Measurements from ENCODE around the gene MAD1L1.

Gene MAD1L1

GRCh38 chr7:1894906-1895663 lies 337.7 kb downstream of the MAD1L1 start:
- TF ChIP-seq ZC3H10 (CRISPR knock-in tag; IDR thresholded peaks at IDR 0.05), result no peak
- no peak for TF ChIP-seq TOX (CRISPR knock-in tag; IDR thresholded peaks at IDR 0.05; ENCODE audit: borderline replicate concordance)
- TF ChIP-seq CSRNP3 (CRISPR knock-in tag; IDR thresholded peaks at IDR 0.05), result no peak
- no peak for TF ChIP-seq BACH2 (CRISPR knock-in tag; IDR thresholded peaks at IDR 0.05; ENCODE audit: borderline replicate concordance)
- TF ChIP-seq PPARA (CRISPR knock-in tag; IDR thresholded peaks at IDR 0.05; ENCODE audit: borderline replicate concordance), result no peak
- no peak for TF ChIP-seq ZNF8 (CRISPR knock-in tag; IDR thresholded peaks at IDR 0.05)
- TF ChIP-seq OSR1 (CRISPR knock-in tag; IDR thresholded peaks at IDR 0.05), result no peak
- TF ChIP-seq CREB5 (CRISPR knock-in tag; IDR thresholded peaks at IDR 0.05; ENCODE audit: low read depth), result no peak
- TF ChIP-seq TCF4 (CRISPR knock-in tag; IDR thresholded peaks at IDR 0.05; ENCODE audit: borderline replicate concordance), result no peak
- TF ChIP-seq ISL1 (CRISPR knock-in tag; IDR thresholded peaks at IDR 0.05), result no peak
- no peak for TF ChIP-seq ZFP30 (CRISPR knock-in tag; IDR thresholded peaks at IDR 0.05)
- TF ChIP-seq ZNF565 (CRISPR knock-in tag; conservative IDR thresholded peaks at IDR 0.05; ENCODE audit: low read depth), result no peak
- no peak for TF ChIP-seq ARNTL (CRISPR knock-in tag; IDR thresholded peaks at IDR 0.05; ENCODE audit: borderline replicate concordance, low read depth)
- no peak for TF ChIP-seq SNAI2 (CRISPR knock-in tag; IDR thresholded peaks at IDR 0.05)
- no peak for TF ChIP-seq TSHZ2 (CRISPR knock-in tag; IDR thresholded peaks at IDR 0.05)
- TF ChIP-seq ZFP3 (CRISPR knock-in tag; IDR thresholded peaks at IDR 0.05), result no peak
- no peak for TF ChIP-seq ESRRG (CRISPR knock-in tag; IDR thresholded peaks at IDR 0.05)
- TF ChIP-seq PATZ1 (CRISPR knock-in tag; IDR thresholded peaks at IDR 0.05; ENCODE audit: borderline replicate concordance), result no peak
- ATAC-seq, result no peak

- TF ChIP-seq TSHZ2 (CRISPR knock-in tag; IDR thresholded peaks at IDR 0.05) (no peak), ZFP30 (CRISPR knock-in tag; IDR thresholded peaks at IDR 0.05) (no peak), TCF4 (CRISPR knock-in tag; IDR thresholded peaks at IDR 0.05; ENCODE audit: borderline replicate concordance) (no peak), ARNTL (CRISPR knock-in tag; IDR thresholded peaks at IDR 0.05; ENCODE audit: borderline replicate concordance, low read depth) (no peak), TOX (CRISPR knock-in tag; IDR thresholded peaks at IDR 0.05; ENCODE audit: borderline replicate concordance) (no peak), PPARA (CRISPR knock-in tag; IDR thresholded peaks at IDR 0.05; ENCODE audit: borderline replicate concordance) (no peak), ZFP3 (CRISPR knock-in tag; IDR thresholded peaks at IDR 0.05) (no peak), POU6F1 (CRISPR knock-in tag; IDR thresholded peaks at IDR 0.05; ENCODE audit: borderline replicate concordance, low read depth) (no peak), ISL1 (CRISPR knock-in tag; IDR thresholded peaks at IDR 0.05) (no peak)
- ATAC-seq, result no peak
Observed at GRCh38 chr7:1894313-1894900, 338.3 kb downstream of the MAD1L1 start.

Data from SK-N-SH treated with all-trans-retinoic acid at 6 μM for 48 hours (cell line).